Epithelial cell of prostate (primary cell): ENCODE data around the gene RAB22A.

ENCODE experiments used
- DNase-seq: peaks from one replicate; pipeline ENCODE4 v3.0.0-alpha.2; 2011; ENCODE audit warnings: low read depth, low spot score
- H3K27ac ChIP-seq: fragments of 450-650 bp; 2 replicates; pipeline ENCODE4 v1.5.1; 2017; ENCODE audit warnings: mild to moderate bottlenecking

Gene RAB22A

DNA sequence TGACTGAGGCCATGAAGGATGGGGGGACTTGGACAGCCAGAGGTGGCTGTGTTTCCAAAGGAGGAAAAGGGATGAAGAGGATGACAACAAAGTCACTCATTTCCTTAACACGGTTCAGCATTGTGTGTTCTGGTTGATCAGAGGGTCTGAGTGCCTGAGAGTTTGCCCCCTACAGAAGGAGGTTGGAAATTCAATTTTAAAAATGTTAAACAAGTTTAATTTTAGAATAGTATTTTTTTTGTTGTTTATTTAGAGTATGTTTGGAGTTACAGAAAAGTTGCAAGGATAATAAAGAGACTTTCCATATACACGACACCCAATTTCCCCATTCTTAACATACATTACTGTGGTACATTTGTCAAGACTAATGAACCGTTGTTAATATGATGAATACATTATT lies 69.2 kb downstream of the RAB22A start:
- H3K27ac ChIP-seq: no peak overlapping the region
- no peak for DNase-seq

DNA sequence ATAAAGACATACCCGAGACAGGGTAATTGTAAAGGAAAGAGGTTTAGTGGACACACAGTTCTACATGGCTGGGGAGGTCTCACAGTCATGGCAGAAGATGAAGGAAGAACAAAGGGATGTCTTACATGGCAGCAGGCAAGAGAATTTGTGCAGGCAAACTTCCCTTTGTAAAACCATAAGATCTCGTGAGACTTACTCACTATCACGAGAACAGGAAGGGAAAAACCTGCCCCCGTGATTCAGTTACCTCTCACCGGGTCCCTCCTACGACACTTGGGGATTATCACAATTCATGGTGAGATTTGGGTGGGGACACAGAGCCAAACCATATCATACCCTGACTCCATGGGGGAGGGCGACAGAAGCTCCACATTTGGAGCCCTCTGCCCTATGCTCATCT lies 72.1 kb downstream of the RAB22A start:
- no peak overlapping the region for H3K27ac ChIP-seq
- no peak for DNase-seq

DNA sequence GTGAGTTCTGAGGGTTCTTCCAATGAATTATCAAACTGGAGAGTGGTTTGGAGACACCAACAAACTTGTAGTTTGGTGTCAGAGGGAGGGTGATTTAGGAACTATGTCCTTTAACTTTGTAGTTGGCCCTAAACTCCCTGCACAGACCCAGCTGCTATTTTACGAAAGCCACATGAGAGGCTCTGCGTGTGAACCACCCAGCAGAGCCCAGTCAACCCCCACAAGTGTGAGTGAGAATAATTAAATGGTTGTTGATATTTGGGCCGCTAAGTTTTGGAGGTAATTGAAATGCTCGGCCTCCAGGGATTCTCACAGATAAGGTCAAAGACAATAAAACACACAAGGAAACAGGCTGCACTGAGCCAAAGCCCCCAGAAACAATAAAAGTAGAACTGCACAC lies 72.6 kb downstream of the RAB22A start:
- no peak for DNase-seq
- no peak overlapping the region for H3K27ac ChIP-seq

DNA sequence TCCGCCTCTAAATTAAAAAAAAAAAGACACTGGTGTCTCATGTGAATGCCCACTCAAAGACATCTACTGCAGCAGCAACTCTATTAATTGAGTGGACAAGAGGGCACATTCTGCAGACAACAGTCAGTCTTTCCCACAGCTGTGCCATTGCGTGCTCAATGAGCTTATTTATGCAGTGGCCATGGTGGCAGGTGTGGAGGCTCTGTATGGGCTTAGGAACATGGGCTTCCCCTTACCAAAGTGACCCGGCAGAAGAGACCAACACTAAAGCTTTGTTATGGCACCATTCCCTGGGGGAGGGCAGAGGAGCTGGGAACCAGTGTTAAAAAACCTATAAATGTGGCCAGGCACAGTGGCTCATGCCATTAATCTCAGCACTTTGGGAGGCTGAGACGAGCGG lies 75.3 kb downstream of the RAB22A start:
- DNase-seq: no peak
- no peak overlapping the region for H3K27ac ChIP-seq

DNA sequence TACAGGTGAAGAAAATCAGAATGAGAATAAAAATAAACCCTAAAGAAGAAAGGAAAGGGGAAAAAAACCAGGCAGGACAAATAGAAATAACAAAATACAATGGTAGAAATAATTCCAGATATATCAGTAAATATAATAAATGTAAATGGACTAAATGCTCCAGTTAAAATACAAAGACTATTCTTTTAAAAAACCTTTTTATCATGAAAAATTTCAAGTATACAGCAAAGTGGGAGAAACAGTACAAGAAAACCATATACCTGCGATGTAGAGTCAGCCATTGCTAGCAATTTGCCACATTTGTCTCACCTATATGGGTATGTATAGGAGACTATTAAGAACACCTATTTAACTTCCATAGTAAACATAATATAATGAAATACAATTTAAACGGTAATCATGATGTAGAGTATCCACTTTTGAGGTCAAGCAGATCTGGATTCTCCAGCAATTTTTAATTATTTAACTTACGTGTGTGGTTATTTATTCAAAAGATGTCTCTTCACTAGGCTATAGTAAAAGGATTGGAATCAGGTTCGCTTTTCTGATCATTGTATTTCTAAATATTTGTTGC lies 78.6 kb downstream of the RAB22A start:
- DNase-seq: no peak
- H3K27ac ChIP-seq: no peak overlapping the region

DNA sequence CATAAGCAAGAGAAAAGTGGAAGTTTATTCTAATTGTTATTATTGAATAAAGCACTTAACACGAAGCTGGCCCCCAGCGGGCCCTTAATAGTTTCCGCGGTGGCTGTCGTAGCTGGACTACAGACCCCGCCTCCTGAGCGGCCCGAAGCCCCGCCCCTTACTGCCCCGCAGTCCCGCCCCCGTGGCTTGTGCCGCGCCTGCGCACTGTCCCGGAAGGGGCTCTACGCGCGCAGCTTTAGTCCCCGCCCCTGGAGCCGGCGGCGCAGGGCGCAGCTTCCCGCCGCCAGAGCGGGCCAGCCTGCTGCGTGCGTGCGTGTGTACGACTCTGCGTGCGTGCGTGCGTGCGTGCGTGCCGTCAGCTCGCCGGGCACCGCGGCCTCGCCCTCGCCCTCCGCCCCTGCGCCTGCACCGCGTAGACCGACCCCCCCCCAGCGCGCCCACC lies 79.4 kb downstream of the RAB22A start, which contains the start of gene VAPB:
VAPB (plus strand) TSS at position 348 of the 442 bp plus-strand sequence. CDS start 231 bp downstream, outside the sequence.
- peak; percentile 60 for DNase-seq

DNA sequence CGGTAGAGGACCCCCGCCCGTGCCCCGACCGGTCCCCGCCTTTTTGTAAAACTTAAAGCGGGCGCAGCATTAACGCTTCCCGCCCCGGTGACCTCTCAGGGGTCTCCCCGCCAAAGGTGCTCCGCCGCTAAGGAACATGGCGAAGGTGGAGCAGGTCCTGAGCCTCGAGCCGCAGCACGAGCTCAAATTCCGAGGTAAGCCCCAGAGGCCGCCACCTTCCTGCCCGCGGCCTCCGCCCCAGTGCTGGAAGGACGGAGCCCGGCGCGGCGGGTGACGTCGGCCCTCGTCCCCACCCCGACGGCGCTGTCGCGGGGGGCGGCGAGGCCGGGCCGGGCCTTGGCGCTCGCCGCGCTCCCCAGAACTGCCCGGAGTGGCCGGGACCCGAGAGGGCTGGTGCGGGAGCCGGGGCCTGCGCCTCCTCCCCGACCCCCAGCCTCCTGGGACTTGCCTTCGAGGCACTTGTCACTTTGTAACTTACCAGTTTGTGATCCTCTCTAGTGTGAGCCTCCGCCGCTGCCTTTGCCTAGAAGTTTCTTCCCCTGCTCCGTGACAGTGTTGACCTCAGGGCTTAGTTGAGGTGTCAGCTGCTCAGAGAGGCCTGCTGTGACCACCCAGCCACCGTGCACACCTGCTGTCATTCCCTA lies 79.9 kb downstream of the RAB22A start:
- DNase-seq: no peak
- H3K27ac ChIP-seq: peak overlapping the region; percentile 69

More for the DNA sequence above, 79.4 kb downstream of the RAB22A start, which contains the start of gene VAPB:
- H3K27ac ChIP-seq: peak within 1 kb of the TSS; percentile 69

DNA sequence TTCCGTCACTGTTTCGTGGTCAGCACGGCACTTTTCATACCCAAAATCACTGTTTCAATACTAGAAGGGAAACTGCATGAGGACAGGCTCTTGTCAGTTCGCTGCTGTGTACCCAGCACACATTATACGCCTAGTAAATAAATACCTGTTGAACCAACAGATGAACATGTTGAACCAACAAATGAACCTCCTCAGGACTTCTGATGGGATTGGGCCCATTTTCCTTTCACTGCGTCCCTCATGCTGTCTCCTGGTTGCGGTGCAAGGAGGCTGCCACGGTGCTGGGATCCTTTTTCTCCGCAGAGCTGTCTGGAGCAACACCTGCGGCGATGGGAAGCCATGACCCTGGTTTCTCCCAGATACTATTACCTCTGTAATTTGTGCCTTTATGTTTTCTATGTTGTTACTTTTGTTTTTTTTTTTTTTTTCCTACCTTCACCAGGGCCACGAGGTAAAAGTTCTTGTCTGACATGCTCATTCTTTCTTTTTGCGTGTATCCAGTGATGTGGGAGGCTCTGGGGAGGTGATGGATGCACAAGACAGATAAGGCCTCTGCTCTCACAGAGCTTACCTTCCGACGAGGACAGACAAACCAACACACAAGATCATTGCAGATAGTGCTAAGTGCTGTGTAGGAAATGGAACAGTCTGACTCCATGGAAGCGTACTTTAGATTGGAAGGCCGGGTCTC lies 80.6 kb downstream of the RAB22A start:
- no peak for DNase-seq
- H3K27ac ChIP-seq: peak overlapping the region; percentile 69

DNA sequence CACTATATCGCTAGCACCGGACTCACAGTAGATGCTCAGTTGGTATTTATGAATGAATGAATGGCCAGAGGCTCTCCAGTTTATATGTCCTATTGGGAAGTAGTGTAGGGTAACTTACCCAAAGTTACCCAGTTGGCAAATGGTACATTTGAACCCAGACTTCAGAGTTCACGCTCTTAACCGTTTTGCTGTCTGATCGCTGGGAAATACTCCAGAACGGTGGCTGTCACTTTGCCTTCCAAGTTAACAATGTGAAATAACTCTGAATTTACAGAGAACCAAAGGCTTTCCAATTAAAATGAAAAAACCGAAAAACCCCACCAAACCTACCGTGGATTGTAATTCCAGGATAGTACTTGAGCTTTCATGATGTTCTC lies 81.1 kb downstream of the RAB22A start:
- H3K27ac ChIP-seq: no peak overlapping the region
- DNase-seq: no peak

DNA sequence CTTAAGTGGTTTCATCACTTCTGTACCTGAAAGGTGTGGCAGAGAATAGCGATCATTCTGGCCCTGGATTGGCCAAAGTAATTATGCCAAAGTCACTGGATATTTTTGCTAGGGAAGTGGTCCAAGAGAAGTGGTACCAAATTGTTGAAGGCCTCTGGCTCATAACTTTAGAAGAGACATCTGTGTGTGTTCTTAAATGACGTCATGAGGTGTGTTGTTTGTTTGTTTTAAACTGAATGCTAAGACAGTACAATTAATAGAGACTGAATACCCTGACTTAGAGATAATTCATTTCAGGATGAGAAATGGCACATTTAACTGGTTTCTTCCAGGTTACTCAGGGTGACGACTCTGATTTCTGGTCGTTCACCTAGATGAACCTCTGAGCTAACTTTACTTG lies 82.8 kb downstream of the RAB22A start:
- no peak overlapping the region for H3K27ac ChIP-seq
- DNase-seq: no peak

DNA sequence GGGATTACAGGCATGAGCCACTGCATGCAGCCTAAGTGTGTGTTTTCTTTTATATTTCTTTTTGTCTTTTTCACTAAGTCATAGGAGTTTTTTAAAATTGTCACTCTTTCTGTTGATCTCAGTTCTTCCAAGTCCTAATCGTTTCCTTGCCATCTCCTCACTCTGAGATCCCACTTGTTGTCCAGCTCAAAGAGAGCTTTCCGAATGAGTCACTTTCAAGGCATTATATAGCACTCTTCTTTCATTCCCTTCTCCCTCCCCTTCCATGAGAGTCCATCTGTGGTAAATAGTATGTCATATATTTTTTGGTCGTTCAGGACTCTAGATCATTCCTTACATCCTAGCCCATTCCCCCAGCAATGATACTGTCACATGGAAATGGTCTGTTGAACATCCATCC lies 83.8 kb downstream of the RAB22A start:
- no peak for DNase-seq
- no peak overlapping the region for H3K27ac ChIP-seq

DNA sequence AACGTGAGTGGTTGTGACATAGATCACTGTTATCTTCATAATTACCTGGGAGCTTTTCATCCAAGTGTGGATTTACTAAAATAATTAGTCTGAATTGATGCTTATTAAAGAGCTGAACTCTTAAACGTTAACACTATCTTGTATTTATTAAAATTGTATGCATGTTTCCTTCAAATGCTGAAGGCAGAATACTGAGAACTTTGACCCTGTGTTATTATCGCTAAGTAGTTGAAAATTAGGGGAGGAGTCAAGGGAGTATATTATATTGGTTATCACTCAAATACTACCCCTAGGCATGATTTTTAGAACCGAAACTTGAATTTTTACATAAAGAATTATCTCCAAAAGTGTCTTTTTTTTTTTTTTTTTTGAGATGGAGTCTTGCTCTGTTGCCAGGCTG lies 85.3 kb downstream of the RAB22A start:
- no peak overlapping the region for H3K27ac ChIP-seq
- no peak for DNase-seq

DNA sequence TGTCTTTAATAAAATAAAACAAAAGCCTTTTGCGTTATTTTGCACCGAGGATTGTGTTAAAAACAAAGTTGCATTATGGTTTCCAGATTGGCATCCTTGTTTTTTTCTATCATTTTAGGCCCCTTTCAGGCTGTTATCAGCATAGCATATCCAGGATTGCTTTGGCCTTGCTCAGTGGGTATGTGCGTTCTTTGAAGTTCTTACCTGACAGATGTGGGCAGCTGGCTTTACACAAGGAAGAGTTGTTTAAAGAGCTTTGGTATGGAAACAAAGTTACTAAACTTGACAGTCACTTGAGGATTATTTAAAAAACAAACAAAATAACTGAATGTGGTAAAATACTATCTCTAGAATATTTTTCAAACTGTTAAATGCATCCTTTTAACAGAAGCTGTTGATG lies 86.1 kb downstream of the RAB22A start:
- H3K27ac ChIP-seq: no peak overlapping the region
- no peak for DNase-seq

DNA sequence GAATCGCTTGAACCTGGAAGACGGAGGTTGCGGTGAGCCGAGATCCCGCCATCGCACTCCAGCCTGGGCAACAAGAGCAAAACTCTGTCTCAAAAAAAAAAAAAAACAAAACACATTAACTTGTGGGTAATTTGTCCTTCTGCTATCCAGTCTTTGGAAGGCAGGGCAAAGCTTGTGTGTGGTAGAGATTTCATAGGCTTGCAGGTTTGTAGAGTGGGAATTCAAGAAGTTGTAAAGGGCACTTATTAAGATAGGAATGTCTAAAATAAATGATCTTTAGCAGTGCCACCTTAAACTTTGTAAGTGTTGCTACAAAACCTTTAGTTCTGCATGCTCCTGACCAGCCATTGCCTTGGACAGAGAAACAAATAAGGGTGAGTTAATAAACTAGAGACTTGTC lies 87.9 kb downstream of the RAB22A start:
- no peak overlapping the region for H3K27ac ChIP-seq
- no peak for DNase-seq

DNA sequence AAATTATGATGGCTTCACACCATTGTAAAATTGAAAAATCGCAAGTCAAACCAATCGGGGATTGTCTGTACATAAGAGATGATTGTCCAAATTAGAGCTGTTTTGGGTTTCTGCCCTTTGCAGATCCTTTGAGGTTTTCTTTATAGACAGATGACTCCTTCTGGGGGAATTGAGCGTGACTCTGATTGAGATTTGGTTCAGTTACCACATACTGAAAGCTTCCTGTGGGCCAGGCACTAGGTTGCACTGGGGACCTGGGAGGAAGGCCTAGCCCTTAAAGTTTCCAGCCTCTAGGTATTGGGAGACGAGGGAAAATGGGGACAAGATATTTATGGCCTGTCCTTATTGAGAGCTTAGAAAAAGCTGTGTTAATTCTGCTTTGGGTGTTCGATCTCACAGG lies 88.7 kb downstream of the RAB22A start:
- no peak overlapping the region for H3K27ac ChIP-seq
- DNase-seq: no peak

DNA sequence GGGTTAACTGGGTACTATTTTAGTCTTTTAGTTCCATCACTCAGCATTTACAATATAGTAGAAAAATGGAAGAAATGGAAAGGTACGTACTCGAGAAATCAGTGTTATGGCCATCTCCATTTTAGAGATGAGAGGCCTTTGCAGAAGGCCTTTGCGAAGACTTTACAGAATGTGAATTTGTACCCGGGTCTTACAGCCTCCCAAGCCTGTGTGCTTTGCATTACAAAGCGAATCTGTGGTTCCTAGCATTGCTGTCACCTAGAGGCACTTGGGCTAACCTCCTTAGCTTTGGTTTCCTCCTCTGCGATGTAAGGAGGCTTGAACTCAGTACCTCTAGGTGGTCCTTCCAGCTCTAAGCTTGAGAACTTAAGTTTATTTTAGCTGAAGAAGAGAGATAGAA lies 90.4 kb downstream of the RAB22A start:
- DNase-seq: no peak
- no peak overlapping the region for H3K27ac ChIP-seq

DNA sequence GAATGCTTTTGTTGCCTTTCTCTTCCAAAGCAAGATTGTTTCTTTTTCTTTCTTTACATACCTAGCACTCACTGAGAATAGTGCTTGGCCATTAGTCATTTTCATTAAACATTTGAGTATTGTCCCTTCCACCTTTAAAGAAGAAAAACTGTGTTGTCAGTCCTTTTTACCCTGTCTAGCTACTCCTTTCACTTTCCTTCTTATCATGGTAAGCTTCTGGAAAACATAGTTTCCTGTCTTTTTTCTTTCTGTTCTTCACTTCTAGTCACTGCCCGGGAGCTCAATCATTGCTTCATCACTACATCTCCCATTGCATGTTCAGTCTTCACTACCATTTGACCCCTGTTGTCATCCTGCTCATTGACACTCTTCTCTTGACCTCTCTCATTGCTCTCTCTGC lies 91.6 kb downstream of the RAB22A start:
- DNase-seq: no peak
- no peak overlapping the region for H3K27ac ChIP-seq

DNA sequence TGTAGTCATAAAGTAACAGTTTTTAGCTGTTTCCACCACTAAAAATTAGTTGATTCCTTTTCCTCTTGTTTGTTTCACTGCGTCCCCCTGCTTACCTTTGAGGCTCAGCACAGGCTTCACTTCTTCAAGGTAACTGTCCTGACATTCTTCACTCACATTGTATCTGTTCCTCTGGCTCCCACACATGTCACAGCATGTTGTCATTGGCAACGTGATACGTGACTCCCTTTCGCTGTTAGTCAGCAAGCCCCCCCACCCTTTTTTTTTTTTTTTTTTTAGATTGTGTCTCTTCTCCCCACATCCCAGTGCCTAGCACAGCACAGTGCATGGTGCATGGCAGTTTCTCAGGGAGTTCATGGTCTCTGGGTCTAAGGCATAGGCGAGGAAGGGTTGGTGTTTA lies 92.8 kb downstream of the RAB22A start:
- no peak overlapping the region for H3K27ac ChIP-seq
- peak; percentile 6 for DNase-seq

DNA sequence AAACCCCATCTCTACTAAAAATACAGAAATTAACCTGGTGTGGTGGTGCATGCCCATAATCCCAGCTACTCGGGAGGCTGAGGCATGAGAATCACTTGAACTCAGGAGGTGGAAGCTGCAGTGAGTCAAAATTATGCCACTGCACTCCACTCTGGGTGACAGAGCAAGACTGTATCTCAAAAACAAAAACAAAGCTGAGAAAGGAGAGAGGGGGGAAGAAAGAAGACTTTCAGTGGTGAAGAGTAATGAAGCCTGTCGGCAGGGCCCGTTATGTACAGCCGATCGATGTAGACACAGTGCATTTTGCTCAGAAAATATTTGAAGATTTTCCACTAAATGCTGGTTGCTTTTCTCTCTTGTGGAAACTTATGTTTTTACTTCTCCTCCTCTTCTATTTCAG lies 93.3 kb downstream of the RAB22A start:
- no peak overlapping the region for H3K27ac ChIP-seq
- no peak for DNase-seq

DNA sequence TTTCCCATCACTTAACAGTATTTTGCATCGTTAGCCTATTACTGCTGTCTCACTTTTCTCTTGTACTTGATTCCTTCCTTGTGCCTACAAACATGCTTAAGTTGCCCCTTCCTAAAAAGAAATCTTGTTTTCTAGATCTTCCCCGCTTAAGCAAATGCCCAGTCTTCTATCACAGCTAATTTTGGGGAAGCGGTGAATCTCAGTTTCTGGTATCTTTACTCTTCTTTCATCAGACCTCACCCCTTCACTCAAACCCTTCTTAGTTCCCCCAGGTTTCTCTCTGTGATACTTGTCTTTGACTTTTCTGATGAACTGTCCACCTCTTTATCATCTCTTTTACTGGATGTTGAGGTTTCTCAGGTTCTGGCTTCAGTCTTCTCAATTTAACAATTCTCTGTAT lies 93.8 kb downstream of the RAB22A start:
- no peak overlapping the region for H3K27ac ChIP-seq
- DNase-seq: no peak

DNA sequence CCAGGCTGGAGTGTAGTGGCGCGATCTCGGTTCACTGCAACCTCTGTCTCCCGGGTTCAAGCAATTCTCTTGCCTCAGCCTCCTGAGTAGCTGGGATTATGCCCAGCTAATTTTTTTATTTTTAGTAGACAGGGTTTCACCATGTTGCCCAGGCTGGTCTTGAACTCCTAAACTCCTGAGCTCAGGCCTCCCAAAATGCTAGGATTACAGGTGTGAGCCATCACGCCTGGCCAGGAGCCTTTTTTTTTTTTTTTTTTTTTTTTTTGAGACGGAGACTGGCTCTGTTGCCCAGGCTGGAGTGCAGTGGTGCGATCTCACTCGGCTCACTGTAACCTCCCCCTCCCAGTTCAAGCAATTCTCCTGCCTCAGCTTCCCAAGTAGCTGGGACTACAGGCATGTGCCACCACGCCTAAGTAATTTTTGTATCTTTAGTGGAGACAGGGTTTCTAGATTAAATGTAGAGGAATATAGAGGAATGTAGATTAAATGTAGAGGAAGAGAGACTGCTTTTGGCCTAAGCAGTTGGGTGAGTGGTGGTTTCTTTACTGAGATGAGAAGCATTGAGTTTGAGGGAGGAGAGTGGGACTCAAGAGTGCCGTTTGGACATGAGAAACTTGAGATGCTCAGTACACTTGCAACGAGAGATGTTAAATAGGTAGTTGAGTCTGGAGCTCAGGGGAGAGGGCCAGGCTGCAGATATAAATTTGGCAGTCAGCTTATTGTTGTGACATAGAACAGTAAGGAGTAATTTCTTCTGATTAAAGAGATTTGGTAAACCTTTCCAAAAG lies 96.2 kb downstream of the RAB22A start:
- DNase-seq: no peak
- H3K27ac ChIP-seq: peak overlapping the region; percentile 70
